HepG2 (cell line): ENCODE measurements around the gene ENG. TPM values are rescaled to one million over a fixed set of nuclear protein-coding genes. Genes with fewer than 3 reads are reported as not detected.

Source experiments
- ELF1 ChIP-seq: sonication (generic); formaldehyde crosslinking; IDR thresholded peaks from 2 replicates; pipeline ENCODE4 v1.4.0; 2020; ENCODE audit warnings: missing genetic modification reagents
- HMGXB4 ChIP-seq, 2 experiments: sonication (generic) in 1 of 2; formaldehyde crosslinking in 1 of 2; IDR thresholded peaks; 2 replicates each; pipeline versions ENCODE4 v1.4.0 to v1.6.1; 2018 to 2020; ENCODE audit warnings: missing genetic modification reagents in 2 of 2, borderline replicate concordance in 1 of 2, low read depth in 1 of 2, mild to moderate bottlenecking in 1 of 2, missing biosample characterization in 1 of 2
- IKZF1 ChIP-seq: fragments of 450-650 bp; IDR thresholded peaks from 2 replicates; pipeline ENCODE4 v1.7.1; 2016
- KDM1A ChIP-seq: IDR thresholded peaks from 2 replicates; pipeline ENCODE4 v1.6.1; 2016; ENCODE audit warnings: missing compliant biosample characterization
- NCOA2 ChIP-seq: sonication (generic); formaldehyde crosslinking; IDR thresholded peaks from 2 replicates; pipeline ENCODE4 v1.8.0; 2022; ENCODE audit warnings: inconsistent platforms
- PHB2 ChIP-seq: fragments of 450-650 bp; IDR thresholded peaks from 2 replicates; pipeline ENCODE4 v1.6.1; 2018; ENCODE audit not compliant: partially characterized antibody
- PRPF4 ChIP-seq: fragments of 200-400 bp; formaldehyde crosslinking; IDR thresholded peaks from 2 replicates; pipeline ENCODE4 v1.6.1; 2016; ENCODE audit warnings: low read length, low read depth; ENCODE audit not compliant: poor library complexity, severe bottlenecking
- SKIL ChIP-seq: sonication (generic); formaldehyde crosslinking; IDR thresholded peaks from 2 replicates; pipeline ENCODE4 v1.8.0; 2022; ENCODE audit warnings: missing genetic modification reagents, mild to moderate bottlenecking, moderate library complexity, borderline replicate concordance
- SPEN ChIP-seq: sonication (generic); formaldehyde crosslinking; IDR thresholded peaks from 2 replicates; pipeline ENCODE4 v1.5.1; 2020; ENCODE audit warnings: low read depth, mild to moderate bottlenecking, missing genetic modification reagents
- SRSF1 ChIP-seq: fragments of 200-400 bp; formaldehyde crosslinking; optimal IDR thresholded peaks from 2 replicates; pipeline ENCODE3; 2017; ENCODE audit warnings: mild to moderate bottlenecking, low read depth, low read length, moderate library complexity
- TBL1XR1 ChIP-seq: fragments of 150-350 bp; IDR thresholded peaks from 2 replicates; pipeline ENCODE4 v1.6.1; 2014; ENCODE audit warnings: borderline replicate concordance, low read length; ENCODE audit not compliant: partially characterized antibody
- TCF7L2 ChIP-seq: IDR thresholded peaks from 2 replicates; pipeline ENCODE4 v1.6.1; 2011; ENCODE audit warnings: mild to moderate bottlenecking, low read depth, low read length, moderate library complexity
- ZNF142 ChIP-seq: sonication (generic); formaldehyde crosslinking; IDR thresholded peaks from 2 replicates; pipeline ENCODE4 v1.4.0; 2020; ENCODE audit warnings: missing genetic modification reagents
- ZNF264 ChIP-seq: sonication (generic); formaldehyde crosslinking; IDR thresholded peaks from 2 replicates; pipeline ENCODE4 v1.4.0; 2020; ENCODE audit warnings: missing genetic modification reagents
- ZNF282 ChIP-seq: fragments of 450-650 bp; IDR thresholded peaks from 2 replicates; pipeline ENCODE4 v1.6.1; 2018; ENCODE audit not compliant: partially characterized antibody
- ZNF562 ChIP-seq: sonication (generic); formaldehyde crosslinking; IDR thresholded peaks from 2 replicates; pipeline ENCODE4 v1.8.0; 2022; ENCODE audit warnings: missing genetic modification reagents, borderline replicate concordance
- ZNF770 ChIP-seq: sonication (generic); formaldehyde crosslinking; IDR thresholded peaks from 2 replicates; pipeline ENCODE4 v1.5.0; 2020; ENCODE audit warnings: mild to moderate bottlenecking, missing genetic modification reagents
- polyA plus RNA-seq, 8 experiments: library from polyadenylated mRNA; depleted of rRNA in 3 of 8; stranded (reverse) in 7 of 8; unstranded in 1 of 8; fragments of >200 nt; fragmentation: Illumina TruSeq in 4 of 8; extraction: Trizol in 4 of 8; gene quantifications; 2 replicates each; pipeline versions ENCODE4 v1.2.1 to v1.2.3, GENCODE V29; 2011 to 2016; ENCODE audit warnings: low read depth in 4 of 8, missing spikeins in 1 of 8, mixed read lengths in 1 of 8; ENCODE audit not compliant: insufficient read depth in 1 of 8
- total RNA-seq, 5 experiments: library from RNA; depleted of rRNA; stranded (reverse); fragments of >200 nt; fragmentation: Illumina TruSeq; extraction: Trizol; gene quantifications; 2 replicates each; pipeline ENCODE4 v1.2.3, GENCODE V29; 2016; ENCODE audit warnings: low read depth in 1 of 5

The ENG gene
- total and polyA plus RNA-seq, 2 of the 13 experiments (the other 11 are each of a cell fraction or from before 2014, with no cell fraction given) = 0.02 to 1.1 TPM

GRCh38 chr9:127825319-127826051 lies 29.0 kb downstream of the ENG start (continued):
- TF ChIP-seq SKIL (CRISPR knock-in tag) = peak; percentile 59; the same call in 1 of the 2 replicates
- TF ChIP-seq PRPF4 = no peak
- TF ChIP-seq KDM1A (CRISPR knock-in tag) = no peak
- TF ChIP-seq ZNF770 (CRISPR knock-in tag) = no peak
- TF ChIP-seq TCF7L2 = no peak
- no peak for TF ChIP-seq NCOA2 (CRISPR knock-in tag)
- TF ChIP-seq TBL1XR1 = no peak
- TF ChIP-seq ELF1 (CRISPR knock-in tag) = no peak
- TF ChIP-seq ZNF282 = no peak
- TF ChIP-seq SRSF1 = no peak
- no peak for TF ChIP-seq PHB2
- 0 out of 2 replicates have a peak, but pooled peaks have one; percentile 32 for TF ChIP-seq ZNF264
- 0 out of 2 replicates have a peak, but pooled peaks have one; percentile 31 for TF ChIP-seq SPEN (CRISPR knock-in tag)
- no peak for TF ChIP-seq ZNF142 (CRISPR knock-in tag)
- no peak for TF ChIP-seq ZNF562 (CRISPR knock-in tag)
- no peak for TF ChIP-seq IKZF1
- peak; percentile 71 to 79 for TF ChIP-seq HMGXB4 (CRISPR knock-in tag; IDR thresholded peaks at IDR 0.05; ENCODE audit: borderline replicate concordance in 1 of 2, low read depth in 1 of 2)
